Epithelial cell of esophagus (primary cell): Measurements from ENCODE around the gene SLC25A38.
"Not testable (repeated sequence)": the region's sequence is repeated elsewhere in the genome, so short reads cannot be mapped to it uniquely, and the experiment has no call there.

ENCODE experiments used
- DNase-seq: peaks from one replicate; pipeline ENCODE4 v3.0.0; 2010; ENCODE audit warnings: low read depth
- H3K4me3 ChIP-seq: 2 replicates; pipeline ENCODE4 v1.5.1; 2011; ENCODE audit warnings: mild to moderate bottlenecking, low read length, control low read depth
- CTCF ChIP-seq: IDR thresholded peaks from 2 replicates; pipeline ENCODE4 v1.5.1; 2011; ENCODE audit warnings: low read depth, mild to moderate bottlenecking, low read length, control low read depth, inconsistent platforms; ENCODE audit not compliant: insufficient read depth; ENCODE audit errors: missing control alignments

SLC25A38 gene

GRCh38 chr3:39358333-39358732 is 24.8 kb upstream of the SLC25A38 start:
- H3K4me3 ChIP-seq = no peak overlapping the region
- TF ChIP-seq CTCF = no peak
- DNase-seq = no peak

GRCh38 chr3:39361252-39361927 is 21.8 kb upstream of the SLC25A38 start:
- TF ChIP-seq CTCF = no peak
- peak; percentile 40 for DNase-seq
- no peak overlapping the region for H3K4me3 ChIP-seq

GRCh38 chr3:39362192-39362591 is 21.0 kb upstream of the SLC25A38 start:
- peak; percentile 39 for DNase-seq
- H3K4me3 ChIP-seq = no peak overlapping the region
- no peak for TF ChIP-seq CTCF

GRCh38 chr3:39362812-39363211 is 20.4 kb upstream of the SLC25A38 start:
- TF ChIP-seq CTCF = no peak
- DNase-seq = peak; percentile 29
- no peak overlapping the region for H3K4me3 ChIP-seq

GRCh38 chr3:39370450-39370849 is 12.7 kb upstream of the SLC25A38 start:
- H3K4me3 ChIP-seq, DNase-seq: not testable (repeated sequence)

- H3K4me3 ChIP-seq = no peak overlapping the region
- TF ChIP-seq CTCF = no peak
- peak; percentile 81 for DNase-seq
These were observed 10.3 kb upstream of the SLC25A38 start for GRCh38 chr3:39372833-39373232.

GRCh38 chr3:39376959-39377634 is 6.1 kb upstream of the SLC25A38 start:
- TF ChIP-seq CTCF = no peak
- H3K4me3 ChIP-seq = no peak overlapping the region
- no peak for DNase-seq
